Spleen (tissue), 7 donors: ENCODE measurements around the gene TBCD.

Experiments used
- POLR2A ChIP-seq, 3 donors: fragments of 450-650 bp; IDR thresholded peaks; one replicate each; pipeline ENCODE4 v1.5.1; 2017; ENCODE audit warnings: antibody characterized with exemption in 3 of 3, mild to moderate bottlenecking in 1 of 3
- POLR2AphosphoS5 ChIP-seq, 3 donors: sonication (generic); formaldehyde crosslinking; IDR thresholded peaks; one replicate each; pipeline ENCODE4 v1.5.1; 2017; ENCODE audit warnings: antibody characterized with exemption in 3 of 3
- TF ChIP-seq, protein P1 (sequence below), 11 experiments: fragments of 200-600 bp in 7 of 11; fragments of 450-650 bp in 4 of 11; sonication (generic) in 4 of 11; IDR thresholded peaks in 8 of 11; conservative IDR thresholded peaks in 3 of 11; 1 replicate in 7 of 11; 2 replicates in 4 of 11; pipeline versions ENCODE4 v1.4.0 to v1.8.0; 2016 to 2021; ENCODE audit warnings: antibody characterized with exemption in 11 of 11, inconsistent platforms in 4 of 11, mild to moderate bottlenecking in 1 of 11
- donor health status: DM: no; HTN: no; CAD: no; lungs with moderate emphysema.
- donor health status: DM: no; HTN: no; CAD: no.
- donor health status: DM: no; HTN: no; CAD: no.

DNA sequence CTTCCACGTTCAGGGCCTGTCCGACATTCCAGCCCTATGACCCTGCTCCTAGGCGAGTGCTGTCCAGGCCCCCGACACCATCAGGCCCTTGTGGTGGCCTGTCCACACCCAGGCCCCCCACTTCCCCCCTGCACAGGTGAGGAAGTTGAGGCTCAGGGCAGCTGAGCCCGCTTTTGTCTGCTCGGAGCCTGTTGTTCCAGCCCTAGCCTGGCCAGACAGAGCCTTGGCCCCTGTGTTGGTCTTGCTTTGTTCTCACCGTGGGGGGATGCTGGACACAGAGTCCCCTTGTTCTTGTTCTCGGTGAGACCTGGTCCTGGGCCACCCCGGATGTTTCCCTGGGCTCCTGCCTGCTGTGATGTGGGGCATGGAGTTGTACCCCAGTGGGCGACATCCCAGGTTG lies 140.0 kb downstream of the TBCD start:
- no peak for TF ChIP-seq POLR2A (IDR thresholded peaks at IDR 0.05)
- TF ChIP-seq, protein P1, sequence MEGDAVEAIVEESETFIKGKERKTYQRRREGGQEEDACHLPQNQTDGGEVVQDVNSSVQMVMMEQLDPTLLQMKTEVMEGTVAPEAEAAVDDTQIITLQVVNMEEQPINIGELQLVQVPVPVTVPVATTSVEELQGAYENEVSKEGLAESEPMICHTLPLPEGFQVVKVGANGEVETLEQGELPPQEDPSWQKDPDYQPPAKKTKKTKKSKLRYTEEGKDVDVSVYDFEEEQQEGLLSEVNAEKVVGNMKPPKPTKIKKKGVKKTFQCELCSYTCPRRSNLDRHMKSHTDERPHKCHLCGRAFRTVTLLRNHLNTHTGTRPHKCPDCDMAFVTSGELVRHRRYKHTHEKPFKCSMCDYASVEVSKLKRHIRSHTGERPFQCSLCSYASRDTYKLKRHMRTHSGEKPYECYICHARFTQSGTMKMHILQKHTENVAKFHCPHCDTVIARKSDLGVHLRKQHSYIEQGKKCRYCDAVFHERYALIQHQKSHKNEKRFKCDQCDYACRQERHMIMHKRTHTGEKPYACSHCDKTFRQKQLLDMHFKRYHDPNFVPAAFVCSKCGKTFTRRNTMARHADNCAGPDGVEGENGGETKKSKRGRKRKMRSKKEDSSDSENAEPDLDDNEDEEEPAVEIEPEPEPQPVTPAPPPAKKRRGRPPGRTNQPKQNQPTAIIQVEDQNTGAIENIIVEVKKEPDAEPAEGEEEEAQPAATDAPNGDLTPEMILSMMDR (IDR thresholded peaks at IDR 0.05 in 8 of 11, conservative IDR thresholded peaks at IDR 0.05 in 3 of 11), result no peak
- no peak for TF ChIP-seq POLR2AphosphoS5 (IDR thresholded peaks at IDR 0.05)
